Ovary (tissue), 9 donors: Measurements from ENCODE around the gene BBS10. TPM values are rescaled to one million over a fixed set of nuclear protein-coding genes. Genes with fewer than 3 reads are reported as not detected.
"Not testable (repeated sequence)": the region's sequence is repeated elsewhere in the genome, so short reads cannot be mapped to it uniquely, and the experiment has no call there.

Source experiments
- DNase-seq, 5 donors: peaks; one replicate each; pipeline ENCODE4 v3.0.0-alpha.2; 2019 to 2020
- H3K27ac ChIP-seq, 2 donors: fragments of 200-600 bp; one replicate each; pipeline versions ENCODE4 v1.5.1 to v1.8.0; 2019 to 2022
- H3K27me3 ChIP-seq: fragments of 200-600 bp; one replicate; pipeline ENCODE4 v1.8.0; 2022
- H3K36me3 ChIP-seq: fragments of 200-600 bp; sonication (generic); one replicate; pipeline ENCODE4 v1.5.1; 2019
- H3K4me1 ChIP-seq: one replicate; pipeline ENCODE4 v1.8.1; 2013; ENCODE audit warnings: mild to moderate bottlenecking, moderate library complexity; ENCODE audit not compliant: insufficient read depth
- H3K4me3 ChIP-seq: fragments of 200-600 bp; sonication (generic); one replicate; pipeline ENCODE4 v1.5.1; 2017
- H3K9me3 ChIP-seq, 2 donors: fragments of 200-600 bp in 1 of 2; sonication (generic) in 1 of 2; one replicate each; pipeline versions ENCODE4 v1.5.1 to v1.8.1; 2013 to 2019; ENCODE audit warnings: mild to moderate bottlenecking in 1 of 2, moderate library complexity in 1 of 2
- CTCF ChIP-seq, 3 donors: fragments of 450-650 bp in 2 of 3; fragments of 200-600 bp in 1 of 3; IDR thresholded peaks; one replicate each; pipeline versions ENCODE4 v1.5.1 to v1.8.0; 2016 to 2022; ENCODE audit warnings: antibody characterized with exemption in 3 of 3, mild to moderate bottlenecking in 1 of 3
- EP300 ChIP-seq: sonication (generic); formaldehyde crosslinking; IDR thresholded peaks from one replicate; pipeline ENCODE4 v1.6.1; 2017; ENCODE audit warnings: antibody characterized with exemption
- POLR2A ChIP-seq: fragments of 450-650 bp; IDR thresholded peaks from one replicate; pipeline ENCODE4 v1.6.1; 2017; ENCODE audit warnings: antibody characterized with exemption, mild to moderate bottlenecking, moderate library complexity
- WGBS, 3 donors: extraction: QIAGEN DNeasy Blood & Tissue Kit in 1 of 3; methylation state at CpG; one replicate each; pipeline versions ENCODE4 v1.1.5 to v1.1.7; 2013 to 2017; 5-methylcytosine and 5-hydroxymethylcytosine counted together
- intact Hi-C, 4 donors: fragments of 100-400 bp; cut with DNase I; formaldehyde crosslinking; loops; one replicate each; pipeline versions ENCODE4 v1.11.0 to v1.15.1; 2022 to 2023
- polyA plus RNA-seq, 2 donors: library from polyadenylated mRNA; stranded (reverse); fragments of 200-250 nt in 1 of 2; fragments of 350-450 nt in 1 of 2; fragmentation: Illumina TruSeq in 1 of 2; extraction: RNeasy Lipid Tissue Mini Kit (QIAGEN cat#74804) in 1 of 2; gene quantifications; one replicate each; pipeline ENCODE4 v1.2.3, GENCODE V29; 2013 to 2014
- total RNA-seq, 7 donors: library from RNA; depleted of rRNA in 2 of 7; stranded (reverse); fragments of >200 nt in 2 of 7; fragmentation: NEBNext Ultra II Directional in 3 of 7; extraction: Animal tissue kit (Norgen Biotek cat#: 25700) in 3 of 7; gene quantifications; one replicate each; pipeline versions ENCODE4 v1.1.0 to v1.2.4, GENCODE V29; 2016 to 2023
- donor health status: DM: no; HTN: no; CAD: no; lungs with moderate emphysema.
- donor health status: DM: no; HTN: no; CAD: no.
- donor health status: Bipolar disorder and iron deficiency.
- donor health status: DM: yes; HTN: yes; CAD: no.
- donor health status: DM: no; HTN: no; CAD: no.
- donor health status: DM: yes; HTN: yes; CAD: no.

BBS10 gene
- total and polyA plus RNA-seq, 9 donors, result 8.3 to 14.8 (median 12.0) TPM

- intact Hi-C loops, result no loop called here
- Histone ChIP-seq H3K27ac (no peak overlapping the region), H3K4me1 (no peaks in the 10 kb centered on the region), H3K27me3 (no peaks in the 10 kb centered on the region), H3K4me3 (no peak overlapping the region), H3K36me3 (no peaks in the 10 kb centered on the region), H3K9me3 (no peaks in the 10 kb centered on the region)
- no peak for TF ChIP-seq CTCF (IDR thresholded peaks at IDR 0.05)
- no peak for TF ChIP-seq POLR2A
- TF ChIP-seq EP300, result no peak
- DNase-seq, result no peak
- WGBS, 3 donors, result 68 to 91% (median 69%) methylated on average over 2 of the region's 2 CpGs
These were observed 19.1 kb downstream of the BBS10 start for GRCh38 chr12:76329159-76329558.

GRCh38 chr12:76319595-76320319 lies 28.5 kb downstream of the BBS10 start:
- H3K36me3 ChIP-seq, H3K27ac ChIP-seq, H3K4me1 ChIP-seq, intact Hi-C loops, H3K4me3 ChIP-seq, H3K27me3 ChIP-seq, DNase-seq, H3K9me3 ChIP-seq: not testable (repeated sequence)
- WGBS, 3 donors, result 70 to 79% (median 74%) methylated on average over 30 of the region's 32 CpGs

- intact Hi-C loops, result no loop called here
- Histone ChIP-seq H3K36me3 (no peaks in the 10 kb centered on the region), H3K4me1 (no peaks in the 10 kb centered on the region), H3K27me3 (no peaks in the 10 kb centered on the region), H3K4me3 (no peak overlapping the region), H3K9me3 (no peaks in the 10 kb centered on the region), H3K27ac (no peak overlapping the region)
- WGBS, 3 donors, result 86 to 95% (median 90%) methylated on average over 1 of the region's 1 CpG
- DNase-seq, result no peak
- TF ChIP-seq EP300 (no peak), CTCF (IDR thresholded peaks at IDR 0.05) (no peak), POLR2A (no peak)
These were observed 29.2 kb downstream of the BBS10 start for GRCh38 chr12:76318773-76319594.

GRCh38 chr12:76317976-76318375 lies 30.2 kb downstream of the BBS10 start:
- 93 to 96% (median 95%) methylated on average over 1 of the region's 1 CpG for WGBS, 3 donors

More at GRCh38 chr12:76317976-76318375, 30.2 kb downstream of the BBS10 start:
- Histone ChIP-seq H3K4me1 (no peaks in the 10 kb centered on the region), H3K4me3 (no peak overlapping the region), H3K36me3 (no peaks in the 10 kb centered on the region), H3K9me3 (no peaks in the 10 kb centered on the region), H3K27me3 (no peaks in the 10 kb centered on the region), H3K27ac (no peak overlapping the region)
- intact Hi-C loops, result no loop called here
- no peak for DNase-seq
- TF ChIP-seq CTCF (IDR thresholded peaks at IDR 0.05), result no peak
- no peak for TF ChIP-seq POLR2A
- no peak for TF ChIP-seq EP300
